Gastroesophageal sphincter (tissue), 3 donors: Measurements from ENCODE around the gene RNU5D-1.

Source experiments
- CTCF ChIP-seq, 4 experiments: fragments of 200-600 bp in 2 of 4; fragments of 450-650 bp in 2 of 4; sonication (generic) in 1 of 4; IDR thresholded peaks; one replicate each; pipeline ENCODE4 v1.5.1; 2017 to 2019; ENCODE audit warnings: antibody characterized with exemption in 4 of 4, mild to moderate bottlenecking in 2 of 4, moderate library complexity in 2 of 4
- EP300 ChIP-seq: sonication (generic); formaldehyde crosslinking; IDR thresholded peaks from one replicate; pipeline ENCODE4 v1.6.1; 2017; ENCODE audit warnings: antibody characterized with exemption, mild to moderate bottlenecking
- POLR2A ChIP-seq, 2 donors: fragments of 450-650 bp; IDR thresholded peaks; one replicate each; pipeline ENCODE4 v1.6.1; 2017; ENCODE audit warnings: antibody characterized with exemption in 2 of 2, mild to moderate bottlenecking in 2 of 2, moderate library complexity in 1 of 2

DNA sequence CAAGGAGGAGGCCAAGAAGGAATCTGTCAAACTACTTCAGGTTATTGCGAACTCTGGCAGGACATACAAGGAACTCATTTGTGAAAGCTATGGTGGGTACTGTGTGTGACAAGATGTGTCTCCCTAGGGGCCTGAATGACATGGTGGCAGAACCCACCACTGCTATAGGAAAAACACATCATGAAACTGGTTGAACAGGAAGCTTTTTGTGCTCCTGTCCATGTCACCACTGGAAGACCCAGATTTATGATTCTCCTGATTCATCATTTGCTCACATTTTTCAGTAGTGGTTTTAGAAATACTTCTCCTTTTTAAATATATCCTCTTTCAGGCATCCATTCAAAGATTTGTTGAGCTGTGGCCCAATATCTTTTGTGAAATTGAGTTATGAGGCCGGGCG lies 32.8 kb downstream of the RNU5D-1 start:
- TF ChIP-seq EP300 (no peak), POLR2A (IDR thresholded peaks at IDR 0.05) (no peak), CTCF (IDR thresholded peaks at IDR 0.05) (no peak)
